Hepatic stellate cell (primary cell): ENCODE measurements around the gene VPS37D.
"Not testable (repeated sequence)": the region's sequence is repeated elsewhere in the genome, so short reads cannot be mapped to it uniquely, and the experiment has no call there.

Source experiments
- DNase-seq: peaks from one replicate; pipeline ENCODE4 v3.0.0; 2011; ENCODE audit warnings: low spot score

The VPS37D gene

DNA sequence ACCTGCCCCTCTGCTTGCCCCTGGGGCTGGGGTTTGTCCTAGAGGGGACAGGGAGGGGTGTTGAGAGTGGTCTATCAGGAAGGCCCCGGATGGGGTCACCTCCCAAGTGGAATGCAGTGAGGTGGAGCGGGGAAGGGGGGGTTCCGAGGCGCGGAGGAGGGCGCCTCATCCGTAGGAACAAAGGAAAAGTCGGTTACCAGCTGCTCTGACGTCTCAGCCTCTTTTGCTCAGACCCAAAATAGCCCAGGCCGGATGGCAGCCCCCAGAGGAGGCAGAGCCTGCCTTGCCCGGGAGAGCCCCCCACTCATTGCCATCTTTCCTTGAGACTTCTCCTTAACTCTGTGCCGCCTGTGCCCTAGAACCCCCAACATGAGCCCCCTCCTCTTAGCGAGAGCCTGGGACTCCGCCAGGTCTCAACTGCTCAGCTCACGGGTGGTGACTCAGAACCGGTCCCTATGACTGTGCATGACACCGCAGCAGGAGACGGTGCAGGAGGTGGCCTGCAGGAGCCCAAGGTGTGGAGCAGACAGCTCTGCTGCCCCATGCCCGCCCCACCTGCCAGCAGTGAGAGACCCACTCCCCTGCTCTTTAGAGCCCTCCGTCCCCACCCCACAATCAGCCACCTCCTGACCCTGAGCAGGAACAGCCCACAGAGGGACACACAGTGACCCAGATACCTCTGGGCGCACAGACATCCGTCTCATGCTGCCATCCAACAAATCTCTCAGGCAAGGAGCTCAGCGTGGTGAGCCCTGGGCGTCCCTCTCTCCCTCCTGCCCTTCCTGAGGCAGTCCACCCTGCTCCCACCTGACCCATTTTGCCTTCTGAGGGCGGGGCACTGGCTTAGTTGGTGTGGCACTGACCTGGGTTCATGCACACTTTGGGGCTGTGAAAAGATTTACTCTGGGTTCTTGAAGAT lies 38.8 kb downstream of the VPS37D start:
- no peak for DNase-seq

DNA sequence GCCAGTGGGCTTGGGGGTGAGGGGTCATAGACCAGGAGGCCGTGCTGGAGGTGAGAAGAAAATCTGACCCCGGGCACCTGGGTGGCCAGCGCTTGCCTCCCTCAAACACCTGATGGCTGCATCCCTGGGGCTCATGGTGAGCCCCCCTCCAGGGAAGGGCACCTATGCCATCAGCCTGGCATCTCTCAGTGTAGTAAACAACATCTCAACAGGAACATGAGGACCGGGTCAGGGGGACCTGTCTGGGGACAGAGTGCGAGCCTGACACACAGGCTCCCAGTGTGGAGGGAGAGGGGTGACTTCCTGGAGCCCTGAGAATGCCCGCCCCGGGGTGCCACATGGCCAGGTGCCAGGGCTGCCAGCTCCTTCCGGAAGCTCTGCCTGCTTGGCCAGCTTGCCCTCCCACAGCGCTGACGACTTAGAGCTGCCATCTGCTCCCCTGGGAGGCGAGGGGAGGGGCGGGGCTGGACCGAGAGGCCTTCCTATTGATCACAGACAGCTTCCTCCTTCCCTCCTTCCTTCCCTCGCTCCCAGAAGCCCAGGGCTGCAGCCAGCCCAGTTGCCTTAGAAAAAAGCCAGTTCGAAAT lies 39.5 kb downstream of the VPS37D start:
- DNase-seq: no peak

DNA sequence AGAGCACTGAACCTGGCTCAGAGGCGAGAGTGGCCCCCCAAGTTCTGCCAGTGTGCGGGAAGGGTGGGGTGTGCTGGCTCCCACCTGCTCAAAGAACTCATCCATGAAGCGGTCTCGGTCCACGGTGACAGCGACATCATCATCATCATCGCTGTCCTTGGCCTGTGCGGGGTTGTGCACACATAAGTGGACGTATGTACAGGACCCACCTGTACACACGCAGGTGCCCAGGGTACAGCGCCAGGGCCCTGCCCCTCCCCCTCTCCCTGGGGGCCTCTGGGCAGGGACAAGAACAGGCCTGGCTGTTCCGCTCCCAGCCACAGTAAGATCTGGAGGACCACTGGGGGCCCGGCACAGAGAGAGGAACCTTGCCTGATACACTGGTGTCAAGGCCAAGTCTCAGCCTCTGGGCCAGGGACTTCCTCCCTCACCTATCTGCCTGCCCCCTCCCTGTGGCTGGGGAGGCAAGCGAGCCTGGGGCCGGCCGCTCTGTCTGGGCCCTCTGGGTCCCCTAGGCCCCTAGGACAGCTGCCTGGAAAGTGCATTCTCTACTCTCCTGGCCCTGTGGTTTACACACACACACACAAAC lies 41.4 kb downstream of the VPS37D start:
- DNase-seq: no peak

DNA sequence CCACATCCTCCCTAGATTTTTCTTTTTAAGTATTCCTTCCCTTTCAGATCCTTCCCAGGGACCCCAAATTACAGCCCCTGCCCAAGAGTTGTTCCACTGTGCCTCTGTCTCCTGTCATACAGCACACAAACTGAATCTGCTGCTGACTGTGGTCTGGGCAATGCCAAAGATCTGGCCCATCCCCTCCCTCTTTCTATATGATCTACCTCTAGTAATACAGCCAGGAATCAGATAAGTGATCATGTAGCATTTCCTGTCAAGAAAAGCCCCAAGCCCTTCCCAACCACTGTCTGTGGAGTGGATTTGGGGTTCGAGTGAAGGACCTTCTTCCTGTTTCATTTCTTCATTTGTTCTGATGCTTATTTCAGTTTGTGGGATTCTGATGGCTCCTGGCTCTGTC lies 45.1 kb downstream of the VPS37D start:
- DNase-seq: no peak

DNA sequence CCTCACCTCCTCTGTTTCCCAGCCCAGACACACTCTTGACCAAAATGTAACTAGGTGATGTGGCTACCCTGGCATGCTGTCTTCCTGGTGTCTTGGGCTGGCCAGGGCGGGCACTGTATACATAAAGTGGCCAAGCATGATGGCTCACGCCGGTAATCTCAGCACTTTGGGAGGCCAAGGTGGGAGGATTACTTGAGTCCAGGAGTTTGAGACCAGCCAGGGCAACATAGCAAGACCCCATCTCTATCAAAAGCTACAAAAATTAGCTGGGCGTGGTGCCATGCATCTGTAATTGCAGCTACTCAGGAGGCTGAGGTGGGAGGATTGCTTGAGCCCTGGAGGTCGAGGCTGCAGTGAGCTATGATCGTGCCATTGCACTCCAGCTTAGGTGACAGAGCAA lies 45.7 kb downstream of the VPS37D start:
- DNase-seq: not testable (repeated sequence)

DNA sequence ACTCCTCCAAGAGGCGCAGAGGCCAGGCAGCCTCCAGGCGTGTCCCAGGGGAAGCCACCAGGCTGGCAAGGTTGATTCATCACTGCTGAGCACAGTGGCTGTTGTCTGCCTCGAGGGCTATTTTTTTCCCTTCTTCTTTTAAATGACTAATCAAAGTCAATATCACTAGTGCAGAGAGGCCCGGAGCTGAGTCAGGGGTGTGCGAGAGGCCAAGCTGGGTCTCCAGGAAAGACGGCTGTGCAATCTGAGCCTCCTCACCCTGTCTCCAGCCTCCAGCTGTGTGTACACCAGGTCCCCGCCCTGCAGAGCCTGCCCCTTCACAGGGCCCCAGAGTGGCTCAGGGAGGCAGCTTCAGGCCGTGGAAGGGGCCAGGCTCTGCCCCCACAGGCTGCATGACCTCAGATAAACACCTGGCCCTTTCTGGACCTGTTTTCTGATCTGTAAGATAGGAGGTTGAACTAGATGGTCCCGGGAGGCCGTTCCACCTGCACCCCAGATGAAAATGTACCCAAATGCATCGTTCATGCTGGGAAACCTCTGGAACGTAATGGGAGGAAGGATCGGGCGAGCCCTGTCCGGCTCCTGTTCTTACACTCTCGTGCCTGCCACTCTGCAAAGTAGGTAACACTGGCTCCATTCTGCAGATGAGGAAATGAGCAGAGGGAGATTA lies 48.2 kb downstream of the VPS37D start:
- DNase-seq: peak; percentile 97

DNA sequence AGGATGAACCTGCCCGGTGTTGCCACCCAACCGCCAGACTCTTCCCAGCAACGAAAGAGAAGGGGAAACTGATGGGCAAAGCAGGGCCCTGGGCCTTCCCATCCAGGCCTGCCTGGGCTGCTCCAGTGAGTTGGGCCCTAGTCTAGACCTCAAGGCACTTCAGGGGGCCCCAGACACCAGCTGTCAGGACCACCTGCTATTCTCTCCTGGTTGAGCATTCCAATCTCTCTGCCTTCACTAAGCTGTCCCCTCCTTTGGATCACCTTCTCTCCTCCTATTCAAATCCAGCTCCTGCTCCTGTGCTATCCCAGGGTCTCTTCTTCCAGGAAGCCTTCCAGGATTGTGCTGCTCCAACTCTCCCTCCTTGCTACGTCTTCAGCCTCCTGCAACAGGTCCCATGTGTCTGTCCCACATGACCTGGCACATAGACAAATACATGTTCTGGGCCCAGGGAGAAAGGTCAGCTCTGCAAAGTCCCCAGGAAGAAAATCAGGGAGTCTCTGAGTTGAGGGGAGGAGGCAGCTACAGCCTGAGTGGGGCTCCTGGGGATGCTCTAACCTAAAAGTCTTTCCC lies 48.8 kb downstream of the VPS37D start:
- no peak for DNase-seq

DNA sequence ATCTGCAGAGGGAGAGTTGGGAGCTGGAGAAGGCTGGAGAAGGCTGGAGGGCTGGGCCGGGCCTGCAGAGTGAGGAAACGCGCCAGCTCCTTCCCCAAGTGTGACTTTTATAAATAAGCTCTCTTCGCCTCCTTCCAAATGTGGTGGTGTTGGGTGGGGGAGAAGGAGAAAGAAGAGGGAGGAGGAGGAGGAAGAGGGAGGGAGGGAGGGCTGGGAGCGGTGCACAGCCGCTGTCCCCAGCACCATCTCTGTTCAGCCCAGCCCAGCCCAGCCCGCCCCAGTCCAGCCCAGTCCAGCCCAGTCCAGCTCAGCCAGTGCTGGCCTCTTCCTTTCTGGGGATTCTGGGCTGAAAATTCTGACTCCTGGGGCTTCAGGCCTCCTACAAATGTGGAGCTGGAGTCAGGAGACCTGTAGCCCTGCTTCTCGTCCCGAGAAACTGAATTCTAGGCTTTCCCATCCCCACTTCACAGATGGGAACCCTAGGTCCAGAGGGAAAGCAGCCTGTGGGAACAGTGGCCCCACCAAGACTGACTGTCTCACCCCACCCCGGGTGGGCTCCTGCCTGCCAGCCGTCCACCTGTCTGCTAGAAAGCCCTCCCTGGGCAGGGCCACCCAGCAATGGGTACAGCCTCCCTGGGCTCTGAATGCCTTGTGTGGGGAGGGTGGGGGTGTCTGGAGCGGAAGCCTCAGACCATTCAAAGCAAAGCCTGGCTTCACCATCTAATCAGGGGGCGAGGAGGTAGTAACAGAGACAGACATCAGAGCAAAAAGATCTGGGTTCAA lies 49.6 kb downstream of the VPS37D start:
- DNase-seq: no peak

DNA sequence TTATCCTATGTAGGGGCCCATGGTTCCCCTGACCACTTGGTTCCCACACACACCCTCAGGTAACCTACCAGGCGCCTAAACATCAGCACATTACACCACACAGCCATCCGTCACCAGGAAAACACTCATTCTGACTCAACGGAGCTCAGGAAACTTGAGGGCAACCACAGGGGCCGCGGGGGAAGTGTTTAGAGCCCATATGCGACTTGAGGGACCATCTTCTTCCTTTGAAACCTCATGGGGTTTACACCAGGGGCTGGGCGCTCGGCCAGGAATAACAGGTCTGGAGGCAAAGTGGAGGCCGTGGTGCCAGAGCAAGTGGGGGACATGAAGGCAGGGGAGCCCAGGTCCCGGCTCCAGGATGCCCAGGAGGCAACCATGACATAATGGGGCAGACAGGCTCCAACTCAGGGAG lies 50.4 kb downstream of the VPS37D start:
- peak; percentile 87 for DNase-seq

DNA sequence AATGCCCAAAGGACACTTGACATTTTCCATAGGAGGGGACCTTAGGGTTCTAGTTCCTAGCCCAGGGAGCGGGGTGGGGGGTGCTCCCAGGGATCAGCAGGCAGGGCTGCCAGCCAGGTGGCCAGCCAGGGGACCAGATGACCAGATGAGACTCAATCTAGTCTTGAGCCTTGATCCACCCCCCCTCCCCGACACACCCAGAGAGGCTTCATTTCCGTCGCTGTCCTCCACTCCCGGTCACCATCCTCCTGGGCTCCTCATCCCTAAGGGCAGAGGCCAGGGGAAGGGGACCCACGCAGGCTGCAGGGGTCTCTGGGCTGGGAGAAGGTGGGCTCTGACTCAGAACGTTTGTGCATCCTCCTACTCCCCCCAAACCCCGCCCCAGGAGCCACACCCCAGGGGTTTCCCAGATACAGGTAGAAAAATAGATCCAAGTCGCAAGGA lies 50.8 kb downstream of the VPS37D start:
- DNase-seq: peak; percentile 59

DNA sequence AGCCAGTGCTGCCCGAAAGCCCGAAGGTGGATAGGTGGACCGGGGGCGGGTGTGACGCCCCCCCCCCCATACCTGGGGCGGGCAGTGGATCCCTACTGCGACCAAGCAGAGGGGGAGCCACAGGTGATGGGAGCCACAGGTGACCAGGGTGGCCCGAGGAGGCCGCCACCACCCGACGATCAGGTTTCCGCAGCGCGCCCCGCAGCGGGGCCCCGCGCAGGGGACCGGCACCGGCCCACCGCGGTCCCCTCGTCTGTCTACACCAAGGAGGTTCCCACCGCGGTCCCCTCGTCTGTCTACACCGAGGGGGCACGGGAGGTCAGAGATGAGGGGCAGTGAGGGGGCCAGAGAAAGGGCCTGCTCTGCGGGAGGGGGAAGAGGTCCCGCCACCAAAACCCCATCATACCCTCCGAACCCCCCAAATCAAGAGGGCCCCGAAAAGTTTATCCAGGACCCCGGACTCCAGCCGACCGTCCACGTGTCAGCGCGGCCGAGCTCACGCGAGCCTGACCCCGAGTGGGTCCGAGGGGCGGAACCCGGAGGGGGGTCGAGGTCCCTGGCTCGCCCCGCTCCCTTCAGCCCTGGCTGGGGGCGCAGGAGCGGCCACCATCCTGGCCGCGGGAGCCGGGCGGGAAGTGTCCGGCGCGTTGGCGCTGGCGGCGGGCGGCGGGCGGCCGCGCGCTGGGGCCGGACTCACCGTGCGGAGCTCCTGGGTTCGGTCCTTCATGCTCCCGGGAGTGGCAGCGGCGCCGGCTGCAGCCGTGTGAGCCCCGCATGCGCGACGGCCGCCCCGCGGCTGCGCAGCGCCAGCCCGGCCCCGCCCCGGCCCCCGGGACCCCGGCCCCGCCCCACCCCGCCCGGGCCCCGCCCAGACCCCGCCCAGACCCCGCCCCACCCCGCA lies 51.5 kb downstream of the VPS37D start, which contains the start of gene STX1A:
Gene STX1A (minus strand): TSS at position 765 of the 901 bp plus-strand sequence. CDS start 38 bp downstream, at position 727.
- peak; percentile 95 for DNase-seq

DNA sequence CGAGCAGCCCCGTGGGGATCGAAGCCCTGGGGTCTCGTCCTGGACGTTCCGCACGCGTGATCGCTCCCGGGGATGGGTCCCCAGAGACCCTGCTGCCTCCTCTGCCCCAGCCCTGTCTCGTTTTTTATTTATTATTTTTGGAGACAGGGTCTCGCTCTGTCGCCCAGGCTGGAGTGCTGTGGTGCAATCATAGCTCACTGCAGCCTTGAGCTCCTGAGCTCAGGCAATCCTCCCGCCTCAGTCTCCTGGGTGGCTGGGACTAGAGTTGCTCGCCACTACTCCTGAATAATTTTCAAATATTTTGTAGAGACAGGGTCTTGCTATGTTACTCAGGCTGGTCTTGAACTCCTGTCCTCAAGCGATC lies 52.2 kb downstream of the VPS37D start:
- no peak for DNase-seq

DNA sequence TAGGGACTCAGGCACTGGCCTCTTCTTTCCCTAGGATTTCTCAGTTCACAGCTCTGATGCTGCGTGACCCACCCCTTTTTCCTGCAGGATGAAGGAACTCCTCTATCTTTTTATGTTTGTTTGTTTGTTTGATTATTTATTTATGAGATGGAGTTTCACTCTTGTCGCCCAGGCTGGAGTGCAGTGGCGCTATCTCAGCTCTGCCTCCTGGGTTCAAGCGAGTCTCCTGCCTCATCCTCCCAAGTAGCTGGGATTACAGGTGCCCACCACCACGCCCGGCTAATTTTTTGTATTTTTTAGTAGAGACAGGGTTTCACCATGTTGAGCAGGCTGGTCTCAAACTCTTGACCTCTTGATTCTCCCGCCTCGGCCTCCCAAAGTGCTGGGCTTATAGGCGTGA lies 52.8 kb downstream of the VPS37D start:
- DNase-seq: not testable (repeated sequence)

DNA sequence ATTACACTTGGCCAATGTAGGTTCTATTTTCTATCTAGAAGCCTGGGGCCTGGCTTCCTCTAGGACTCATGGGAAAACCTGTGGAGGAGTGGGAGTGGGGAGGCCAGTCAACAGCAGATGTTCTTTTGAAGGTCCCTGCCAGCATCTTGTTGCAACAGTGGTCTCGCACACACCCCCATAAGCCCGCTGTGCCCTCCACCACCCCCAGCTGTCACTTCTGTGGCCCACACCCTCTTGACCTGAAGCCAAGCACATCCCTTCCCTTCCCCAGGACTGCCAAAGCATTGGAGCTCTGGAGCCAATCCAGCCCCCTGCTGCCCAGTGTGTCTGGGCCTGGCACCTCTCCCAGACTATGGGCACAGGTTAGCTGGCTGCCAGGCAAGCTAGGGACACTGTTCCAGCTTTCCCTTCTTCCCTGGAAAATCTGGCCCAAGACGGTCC lies 53.8 kb downstream of the VPS37D start:
- DNase-seq: no peak
